Astrocyte (in vitro differentiated cells and primary cell): ENCODE measurements around the gene LCE4A. TPM values are rescaled to one million over a fixed set of nuclear protein-coding genes. Genes with fewer than 3 reads are reported as not detected.

Experiments used
- DNase-seq: peaks from one replicate; pipeline ENCODE4 v3.0.0-alpha.2; 2010; ENCODE audit warnings: low read depth
- FAIRE-seq: peaks from 2 replicates; lab custom pipeline; 2011; peaks lifted over from hg19 to GRCh38; lab: Jason Lieb, UNC
- H2AFZ ChIP-seq: 2 replicates; pipeline ENCODE4 v1.6.0; 2012; ENCODE audit warnings: low read depth, low read length, inconsistent platforms
- H3K27ac ChIP-seq: 2 replicates; pipeline ENCODE4 v1.5.1; 2011; ENCODE audit warnings: low read depth, low read length, inconsistent platforms
- H3K27me3 ChIP-seq: 2 replicates; pipeline ENCODE4 v1.6.0; 2011; ENCODE audit warnings: low read length, inconsistent platforms; ENCODE audit not compliant: insufficient read depth
- H3K36me3 ChIP-seq: 2 replicates; pipeline ENCODE4 v1.5.1; 2011; ENCODE audit warnings: low read length, inconsistent platforms; ENCODE audit not compliant: insufficient read depth
- H3K4me1 ChIP-seq: 2 replicates; pipeline ENCODE4 v1.5.1; 2011; ENCODE audit warnings: low read length, inconsistent platforms; ENCODE audit not compliant: insufficient read depth
- H3K4me2 ChIP-seq: 2 replicates; pipeline ENCODE4 v1.6.0; 2012; ENCODE audit warnings: low read length, inconsistent platforms
- H3K4me3 ChIP-seq: 2 replicates; pipeline ENCODE4 v1.5.1; 2011; ENCODE audit warnings: low read depth, mild to moderate bottlenecking, low read length, inconsistent platforms; ENCODE audit not compliant: insufficient read depth
- H3K79me2 ChIP-seq: 2 replicates; pipeline ENCODE4 v1.6.0; 2012; ENCODE audit warnings: mild to moderate bottlenecking, low read length, inconsistent platforms; ENCODE audit not compliant: insufficient read depth
- H3K9ac ChIP-seq: 2 replicates; pipeline ENCODE4 v1.6.0; 2012; ENCODE audit warnings: mild to moderate bottlenecking, low read length, inconsistent platforms
- H3K9me3 ChIP-seq: 2 replicates; pipeline ENCODE4 v1.5.1; 2012; ENCODE audit warnings: low read depth, mild to moderate bottlenecking, low read length, inconsistent platforms; ENCODE audit not compliant: insufficient read depth
- H4K20me1 ChIP-seq: 2 replicates; pipeline ENCODE4 v1.6.0; 2012; ENCODE audit warnings: low read length, inconsistent platforms; ENCODE audit not compliant: insufficient read depth
- H3K27ac Mint-ChIP-seq: one replicate; pipeline ENCODE4 v1.8.0; 2021; ENCODE audit warnings: mild to moderate bottlenecking, mixed read lengths; ENCODE audit not compliant: unreplicated experiment
- H3K27me3 Mint-ChIP-seq: one replicate; pipeline ENCODE4 v1.8.0; 2021; ENCODE audit warnings: low read depth, mixed read lengths; ENCODE audit not compliant: unreplicated experiment
- H3K36me3 Mint-ChIP-seq: one replicate; pipeline ENCODE4 v1.8.0; 2021; ENCODE audit warnings: low read depth, mixed read lengths; ENCODE audit not compliant: unreplicated experiment
- H3K4me1 Mint-ChIP-seq: one replicate; pipeline ENCODE4 v1.8.0; 2021; ENCODE audit warnings: low read depth, mixed read lengths; ENCODE audit not compliant: unreplicated experiment
- H3K4me3 Mint-ChIP-seq: one replicate; pipeline ENCODE4 v1.8.0; 2021; ENCODE audit warnings: mild to moderate bottlenecking, moderate library complexity, mixed read lengths; ENCODE audit not compliant: unreplicated experiment
- H3K9me3 Mint-ChIP-seq: one replicate; pipeline ENCODE4 v1.8.0; 2021; ENCODE audit warnings: mild to moderate bottlenecking, mixed read lengths; ENCODE audit not compliant: unreplicated experiment
- CTCF ChIP-seq: IDR thresholded peaks from 2 replicates; pipeline ENCODE4 v1.5.1; 2011; ENCODE audit warnings: low read depth, mild to moderate bottlenecking, inconsistent platforms, low read length, moderate library complexity; ENCODE audit not compliant: insufficient read depth
- EZH2 ChIP-seq: IDR thresholded peaks from 2 replicates; pipeline ENCODE4 v1.6.1; 2012; ENCODE audit warnings: mild to moderate bottlenecking, low read length, inconsistent platforms; ENCODE audit not compliant: insufficient read depth
- total RNA-seq: library from RNA; stranded (reverse); gene quantifications from 2 replicates; pipeline ENCODE4 v1.2.1, GENCODE V29; 2021

Gene LCE4A
- total RNA-seq, 1 donor from 2014 or later = not detected

GRCh38 chr1:152743371-152744145 lies 35.6 kb downstream of the LCE4A start:
- Mint-ChIP-seq H3K4me1 (peaks cover 2% of the 10 kb centered on the region), H3K27me3 (peaks cover 7% of the 10 kb centered on the region), H3K4me3 (no peak overlapping the region), H3K27ac (no peak overlapping the region), H3K36me3 (no peaks in the 10 kb centered on the region), H3K9me3 (no peaks in the 10 kb centered on the region)
- no peak overlapping the region for H3K4me3 ChIP-seq
- no peak overlapping the region for H3K27ac ChIP-seq
- no peaks in the 10 kb centered on the region for H3K4me1 ChIP-seq
- no peak overlapping the region for H2AFZ ChIP-seq
- H3K27me3 ChIP-seq = no peaks in the 10 kb centered on the region
- H3K36me3 ChIP-seq = no peaks in the 10 kb centered on the region
- no peak overlapping the region for H3K9ac ChIP-seq
- H3K79me2 ChIP-seq = no peaks in the 10 kb centered on the region
- FAIRE-seq (no peak), DNase-seq (no peak)
- no peak overlapping the region for H3K4me2 ChIP-seq
- H4K20me1 ChIP-seq = no peaks in the 10 kb centered on the region
- H3K9me3 ChIP-seq = no peaks in the 10 kb centered on the region
- TF ChIP-seq CTCF (no peak), EZH2 (no peak)

DNA sequence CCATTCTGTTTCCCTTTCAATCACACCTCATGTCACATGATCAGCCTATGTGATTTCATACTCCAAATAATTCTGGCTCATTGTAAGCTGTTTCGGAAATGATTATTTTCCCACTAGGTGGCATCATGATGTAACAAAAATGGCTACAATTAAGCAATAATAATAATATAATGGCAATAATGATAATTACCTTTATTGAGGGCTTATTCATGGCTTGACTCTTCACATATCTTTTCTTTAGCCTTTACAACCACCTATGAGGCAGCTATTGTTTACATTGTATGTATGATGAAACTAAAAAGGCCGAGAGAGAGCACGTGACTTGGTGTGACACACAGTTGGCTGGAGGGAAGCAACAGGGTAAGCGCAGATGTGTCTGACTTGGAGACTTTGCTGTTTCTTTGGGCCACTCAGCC lies 37.3 kb downstream of the LCE4A start:
- H3K9me3 Mint-ChIP-seq = no peaks in the 10 kb centered on the region
- H3K27me3 ChIP-seq = no peaks in the 10 kb centered on the region

More for the DNA sequence above, 37.3 kb downstream of the LCE4A start:
- no peaks in the 10 kb centered on the region for H3K4me1 ChIP-seq
- Mint-ChIP-seq H3K4me3 (no peak overlapping the region), H3K27ac (no peak overlapping the region), H3K36me3 (no peaks in the 10 kb centered on the region), H3K4me1 (peaks cover 2% of the 10 kb centered on the region), H3K27me3 (peaks cover 7% of the 10 kb centered on the region)
- no peak overlapping the region for H3K4me2 ChIP-seq
- no peaks in the 10 kb centered on the region for H3K36me3 ChIP-seq
- H2AFZ ChIP-seq = no peak overlapping the region
- DNase-seq (peak; percentile 24), FAIRE-seq (no peak)
- no peak overlapping the region for H3K4me3 ChIP-seq
- no peak overlapping the region for H3K27ac ChIP-seq
- no peaks in the 10 kb centered on the region for H3K9me3 ChIP-seq
- no peak overlapping the region for H3K9ac ChIP-seq
- H4K20me1 ChIP-seq = no peaks in the 10 kb centered on the region
- TF ChIP-seq EZH2 (no peak), CTCF (no peak)
- H3K79me2 ChIP-seq = no peaks in the 10 kb centered on the region
